ENCODE measurements around the gene SERPING1. TPM values are rescaled to one million over a fixed set of nuclear protein-coding genes. Genes with fewer than 3 reads are reported as not detected.

The SERPING1 gene
- total RNA-seq, 1 donor from 2014 or later: 74.7 TPM

- peak overlapping the region; percentile 99 for H3K4me3 Mint-ChIP-seq
Measured at GRCh38 chr11:57658023-57658361, 60.5 kb downstream of the SERPING1 start.

DNA sequence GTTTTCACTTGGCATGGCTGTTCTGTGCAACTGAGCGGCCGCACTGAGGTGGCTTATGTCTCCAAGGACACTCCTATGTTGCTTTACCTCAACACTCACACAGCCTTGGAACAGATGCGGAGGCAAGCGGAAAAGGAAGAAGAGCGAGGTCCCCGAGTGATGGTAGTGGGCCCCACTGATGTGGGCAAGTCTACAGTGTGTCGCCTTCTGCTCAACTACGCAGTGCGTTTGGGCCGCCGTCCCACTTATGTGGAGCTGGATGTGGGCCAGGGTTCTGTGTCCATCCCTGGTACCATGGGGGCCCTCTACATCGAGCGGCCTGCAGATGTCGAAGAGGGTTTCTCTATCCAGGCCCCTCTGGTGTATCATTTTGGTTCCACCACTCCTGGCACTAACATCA is 62.2 kb downstream of the SERPING1 start:
- Mint-ChIP-seq H3K4me3 (no peak overlapping the region), H3K27me3 (no peaks in the 10 kb centered on the region), H3K4me1 (ENCODE audit: unreplicated experiment) (peaks cover 23% of the 10 kb centered on the region), H3K27ac (no peak overlapping the region), H3K9me3 (no peaks in the 10 kb centered on the region), H3K36me3 (peaks cover 6% of the 10 kb centered on the region)
- TF ChIP-seq, protein P1, sequence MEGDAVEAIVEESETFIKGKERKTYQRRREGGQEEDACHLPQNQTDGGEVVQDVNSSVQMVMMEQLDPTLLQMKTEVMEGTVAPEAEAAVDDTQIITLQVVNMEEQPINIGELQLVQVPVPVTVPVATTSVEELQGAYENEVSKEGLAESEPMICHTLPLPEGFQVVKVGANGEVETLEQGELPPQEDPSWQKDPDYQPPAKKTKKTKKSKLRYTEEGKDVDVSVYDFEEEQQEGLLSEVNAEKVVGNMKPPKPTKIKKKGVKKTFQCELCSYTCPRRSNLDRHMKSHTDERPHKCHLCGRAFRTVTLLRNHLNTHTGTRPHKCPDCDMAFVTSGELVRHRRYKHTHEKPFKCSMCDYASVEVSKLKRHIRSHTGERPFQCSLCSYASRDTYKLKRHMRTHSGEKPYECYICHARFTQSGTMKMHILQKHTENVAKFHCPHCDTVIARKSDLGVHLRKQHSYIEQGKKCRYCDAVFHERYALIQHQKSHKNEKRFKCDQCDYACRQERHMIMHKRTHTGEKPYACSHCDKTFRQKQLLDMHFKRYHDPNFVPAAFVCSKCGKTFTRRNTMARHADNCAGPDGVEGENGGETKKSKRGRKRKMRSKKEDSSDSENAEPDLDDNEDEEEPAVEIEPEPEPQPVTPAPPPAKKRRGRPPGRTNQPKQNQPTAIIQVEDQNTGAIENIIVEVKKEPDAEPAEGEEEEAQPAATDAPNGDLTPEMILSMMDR (conservative IDR thresholded peaks at IDR 0.05): no peak
- no peak for DNase-seq (ENCODE audit: extremely low spot score, unreplicated experiment)

More at GRCh38 chr11:57658023-57658361, 60.5 kb downstream of the SERPING1 start:
- DNase-seq (ENCODE audit: extremely low spot score, unreplicated experiment): no peak
- no peaks in the 10 kb centered on the region for H3K9me3 Mint-ChIP-seq
- TF ChIP-seq, protein P1 (conservative IDR thresholded peaks at IDR 0.05): no peak
- H3K27me3 Mint-ChIP-seq: peaks cover 3% of the 10 kb centered on the region
- H3K27ac Mint-ChIP-seq: peak overlapping the region; percentile 92
- H3K36me3 Mint-ChIP-seq: peaks cover 6% of the 10 kb centered on the region
- peaks cover 23% of the 10 kb centered on the region for H3K4me1 Mint-ChIP-seq (ENCODE audit: unreplicated experiment)

- no peak for DNase-seq (ENCODE audit: extremely low spot score, unreplicated experiment)
- peaks cover 3% of the 10 kb centered on the region for H3K36me3 Mint-ChIP-seq
- H3K4me3 Mint-ChIP-seq: peak overlapping the region; percentile 18
- no peaks in the 10 kb centered on the region for H3K9me3 Mint-ChIP-seq
- H3K4me1 Mint-ChIP-seq (ENCODE audit: unreplicated experiment): peaks cover 10% of the 10 kb centered on the region
- H3K27ac Mint-ChIP-seq: no peak overlapping the region
- TF ChIP-seq, protein P1 (conservative IDR thresholded peaks at IDR 0.05): peak; percentile 33
- no peaks in the 10 kb centered on the region for H3K27me3 Mint-ChIP-seq
Measured at GRCh38 chr11:57662893-57663292, 65.4 kb downstream of the SERPING1 start.

DNA sequence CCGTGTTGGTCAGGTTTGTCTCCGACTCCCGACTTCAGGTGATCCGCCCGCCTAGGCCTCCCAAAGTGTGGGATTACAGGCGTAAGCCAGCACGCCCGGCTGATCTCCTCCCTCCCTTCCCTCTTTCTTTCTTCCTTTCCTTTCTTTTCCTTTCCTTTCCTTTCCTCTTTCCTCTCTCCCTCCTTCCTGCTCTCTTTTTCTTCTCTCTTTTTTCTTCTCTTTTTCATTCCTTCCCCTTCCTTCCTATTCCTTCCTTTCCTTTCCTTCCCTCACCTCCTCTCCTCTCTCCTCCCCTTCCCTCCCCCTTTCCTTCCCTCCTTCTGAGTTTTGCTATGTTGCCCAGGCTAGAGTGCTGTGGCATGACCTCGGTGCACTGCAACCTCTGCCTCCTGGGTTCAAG is 66.5 kb downstream of the SERPING1 start:
- Mint-ChIP-seq H3K27ac (no peak overlapping the region), H3K4me1 (ENCODE audit: unreplicated experiment) (peaks cover 5% of the 10 kb centered on the region), H3K4me3 (peak overlapping the region; percentile 37), H3K9me3 (no peaks in the 10 kb centered on the region), H3K27me3 (no peaks in the 10 kb centered on the region), H3K36me3 (peaks cover 3% of the 10 kb centered on the region)
- TF ChIP-seq, protein P1 (conservative IDR thresholded peaks at IDR 0.05): no peak
- DNase-seq (ENCODE audit: extremely low spot score, unreplicated experiment): no peak

Small RNA genes within 50 kb of the gene (microRNA-seq; reads per million reads assigned to microRNA genes)
- gene MIR130A: 22,170 reads per million, percentile 98 among the genes with 10 or more reads in this experiment

Other genes with a start within 250 kb of the SERPING1 start
- gene PRG3, start 216.5 kb upstream of the SERPING1 start, total RNA-seq (ENCODE audit: low replicate concordance): not detected in 2 replicates
- gene PRG2, start 207.0 kb upstream of the SERPING1 start, total RNA-seq (ENCODE audit: low replicate concordance): not detected in 2 replicates
- 14.0 and 20.4 TPM in 2 replicates for gene SLC43A3, start 170.6 kb upstream of the SERPING1 start, total RNA-seq (ENCODE audit: low replicate concordance)
- 8.6 and 10.4 TPM in 2 replicates for gene RTN4RL2, start 137.2 kb upstream of the SERPING1 start, total RNA-seq (ENCODE audit: low replicate concordance)
- gene SLC43A1, start 82.0 kb upstream of the SERPING1 start, total RNA-seq (ENCODE audit: low replicate concordance): 19.0 and 20.8 TPM in 2 replicates
- gene TIMM10, start 66.9 kb upstream of the SERPING1 start, total RNA-seq (ENCODE audit: low replicate concordance): 57.9 and 64.2 TPM in 2 replicates
- not detected in 2 replicates for gene SMTNL1, start 60.1 kb upstream of the SERPING1 start, total RNA-seq (ENCODE audit: low replicate concordance)
- gene UBE2L6, start 30.0 kb upstream of the SERPING1 start, total RNA-seq (ENCODE audit: low replicate concordance): 29.9 and 65.1 TPM in 2 replicates
- 0.38 and 0.48 TPM in 2 replicates for gene YPEL4, start 52.2 kb downstream of the SERPING1 start, total RNA-seq (ENCODE audit: low replicate concordance)
- gene CLP1, start 60.1 kb downstream of the SERPING1 start, total RNA-seq (ENCODE audit: low replicate concordance): 16.9 and 20.7 TPM in 2 replicates
- 56.7 and 80.6 TPM in 2 replicates for gene ZDHHC5, start 70.4 kb downstream of the SERPING1 start, total RNA-seq (ENCODE audit: low replicate concordance)
- 17.9 and 21.5 TPM in 2 replicates for gene MED19, start 114.5 kb downstream of the SERPING1 start, total RNA-seq (ENCODE audit: low replicate concordance)
- 84.4 and 87.4 TPM in 2 replicates for gene TMX2, start 114.9 kb downstream of the SERPING1 start, total RNA-seq (ENCODE audit: low replicate concordance)
- gene SELENOH, start 143.8 kb downstream of the SERPING1 start, total RNA-seq (ENCODE audit: low replicate concordance): 107 and 144 TPM in 2 replicates
- gene BTBD18, start 154.1 kb downstream of the SERPING1 start, total RNA-seq (ENCODE audit: low replicate concordance): not detected in 2 replicates
- 187 and 253 TPM in 2 replicates for gene CTNND1, start 164.1 kb downstream of the SERPING1 start, total RNA-seq (ENCODE audit: low replicate concordance)